B cell (primary cell): ENCODE data around the gene ZNF730.

Experiments used
- CTCF ChIP-seq: fragments of 200-600 bp; IDR thresholded peaks from one replicate; pipeline ENCODE4 v1.8.0; 2022; ENCODE audit warnings: antibody characterized with exemption, mild to moderate bottlenecking
- EZH2 ChIP-seq: IDR thresholded peaks from 2 replicates; pipeline ENCODE4 v1.6.1; 2012; ENCODE audit warnings: borderline replicate concordance, low read depth, mild to moderate bottlenecking, moderate library complexity, low read length; ENCODE audit not compliant: insufficient read depth, poor library complexity, severe bottlenecking

GRCh38 chr19:23160766-23161165 is 43.9 kb downstream of the ZNF730 start:
- TF ChIP-seq CTCF (no peak), EZH2 (no peak)
